H1 (cell line): ENCODE results near the gene CEP57. TPM values are rescaled to one million over a fixed set of nuclear protein-coding genes. Genes with fewer than 3 reads are reported as not detected.

Source experiments
- BRCA1 ChIP-seq: IDR thresholded peaks from 2 replicates; pipeline ENCODE4 v1.6.1; 2012; ENCODE audit warnings: low read depth, low read length, improper control_type of control experiment
- EZH2 ChIP-seq: fragments of 200-600 bp; sonication (generic); IDR thresholded peaks from 2 replicates; pipeline ENCODE4 v1.7.1; 2012; ENCODE audit warnings: low read depth, mild to moderate bottlenecking, moderate library complexity, low read length, inconsistent platforms; ENCODE audit not compliant: severe bottlenecking
- JUND ChIP-seq: IDR thresholded peaks from 2 replicates; pipeline ENCODE4 v1.6.1; 2011; ENCODE audit warnings: mild to moderate bottlenecking, improper control_type of control experiment, low read length
- KDM1A ChIP-seq: fragments of 200-600, 300-600 bp; sonication (generic); IDR thresholded peaks from 2 replicates; pipeline ENCODE4 v1.7.1; 2016; ENCODE audit warnings: mild to moderate bottlenecking, low read length, borderline replicate concordance
- MAFK ChIP-seq: IDR thresholded peaks from 2 replicates; pipeline ENCODE4 v1.6.1; 2012; ENCODE audit warnings: low read depth, mild to moderate bottlenecking, improper control_type of control experiment, low read length
- RAD21 ChIP-seq, 2 experiments: IDR thresholded peaks in 1 of 2; conservative IDR thresholded peaks in 1 of 2; 2 replicates each; pipeline ENCODE4 v1.6.1; 2011; ENCODE audit warnings: low read depth in 2 of 2, low read length in 2 of 2, improper control_type of control experiment in 1 of 2, inconsistent platforms in 1 of 2, mild to moderate bottlenecking in 1 of 2, moderate library complexity in 1 of 2
- TAF1 ChIP-seq: IDR thresholded peaks from 2 replicates; pipeline ENCODE4 v1.6.1; 2011; ENCODE audit warnings: mild to moderate bottlenecking, low read depth, low read length
- polyA plus RNA-seq, 7 experiments: library from polyadenylated mRNA; depleted of rRNA in 3 of 7; stranded (reverse) in 5 of 7; unstranded in 2 of 7; fragments of >200 nt in 5 of 7; fragments of 200-250 nt in 2 of 7; gene quantifications; 1 replicate in 5 of 7; 2 replicates in 1 of 7; 4 replicates in 1 of 7; pipeline versions ENCODE4 v1.2.1 to v1.2.3, GENCODE V29; 2011 to 2013; ENCODE audit warnings: missing spikeins in 2 of 7, mixed read lengths in 2 of 7
- total RNA-seq: library from RNA; stranded (reverse); fragmentation: NEBNext Ultra II Directional; extraction: Animal tissue kit (Norgen Biotek cat#: 25700); gene quantifications from 2 replicates; pipeline ENCODE4 v1.2.1, GENCODE V29; 2021

The CEP57 gene
- total and polyA plus RNA-seq, 2 of the 8 experiments (the other 6 are each of a cell fraction or from before 2014, with no cell fraction given), result 26.3 to 72.7 TPM

DNA sequence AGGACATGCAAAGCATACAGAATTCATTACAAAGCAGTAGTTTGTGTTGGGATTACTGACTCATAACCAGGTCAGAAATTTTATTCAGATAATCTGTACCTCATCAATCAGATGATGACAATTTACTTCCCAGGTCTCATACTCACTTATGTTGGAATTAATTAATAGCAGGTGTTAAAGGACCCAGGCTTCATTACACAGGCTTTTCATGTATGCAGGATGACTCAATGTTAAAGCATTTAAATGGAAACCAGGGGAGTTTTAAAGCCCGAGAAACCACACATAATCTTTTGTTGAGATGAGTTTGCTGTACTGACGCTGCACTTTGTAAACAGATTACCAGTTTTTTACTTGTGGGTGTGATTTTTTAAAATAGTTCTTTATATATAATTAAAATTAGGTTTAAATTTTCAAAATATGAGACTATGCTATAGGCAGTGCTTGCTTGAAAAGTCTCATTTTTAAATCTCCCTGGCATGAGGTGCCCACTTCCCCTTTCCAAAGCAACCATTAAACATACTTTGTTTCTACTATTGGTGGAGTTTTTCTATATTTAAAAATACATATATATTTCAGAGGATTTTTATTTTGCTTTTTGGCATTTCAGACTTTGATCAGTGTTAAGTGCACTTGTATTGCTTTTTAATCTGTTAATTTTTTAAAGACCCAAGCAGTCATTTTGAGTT lies 41.0 kb downstream of the CEP57 start (continued):
- TF ChIP-seq KDM1A (no peak), EZH2 (no peak), JUND (no peak), RAD21 (IDR thresholded peaks at IDR 0.05 in 1 of 2, conservative IDR thresholded peaks at IDR 0.05 in 1 of 2; ENCODE audit: low read depth in 2 of 2, low read length in 2 of 2) (no peak), BRCA1 (no peak), MAFK (no peak), TAF1 (no peak)
